HepG2 (cell line): ENCODE data around the gene SRP68. TPM values are rescaled to one million over a fixed set of nuclear protein-coding genes. Genes with fewer than 3 reads are reported as not detected.
A peak's percentile ranks its signal among the peaks of the same experiment; 100 is the strongest.

Experiments used
- ARID3A ChIP-seq: IDR thresholded peaks from 2 replicates; pipeline ENCODE4 v1.6.1; 2012; ENCODE audit warnings: low read depth, low read length, improper control_type of control experiment
- IRF9 ChIP-seq: sonication (generic); formaldehyde crosslinking; IDR thresholded peaks from 2 replicates; pipeline ENCODE4 v1.8.0; 2022; ENCODE audit warnings: missing genetic modification reagents, mild to moderate bottlenecking, borderline replicate concordance
- PHF21A ChIP-seq: sonication (generic); formaldehyde crosslinking; IDR thresholded peaks from 2 replicates; pipeline ENCODE4 v1.5.0; 2020; ENCODE audit warnings: mild to moderate bottlenecking, missing genetic modification reagents
- PHF8 ChIP-seq: sonication (generic); formaldehyde crosslinking; IDR thresholded peaks from 2 replicates; pipeline ENCODE4 v1.5.0; 2020; ENCODE audit warnings: missing genetic modification reagents
- POGZ ChIP-seq: sonication (generic); formaldehyde crosslinking; IDR thresholded peaks from 2 replicates; pipeline ENCODE4 v1.4.0; 2020; ENCODE audit warnings: mild to moderate bottlenecking, missing genetic modification reagents
- SP4 ChIP-seq: sonication (generic); formaldehyde crosslinking; IDR thresholded peaks from 2 replicates; pipeline ENCODE4 v1.8.1; 2023; ENCODE audit warnings: mild to moderate bottlenecking, missing genetic modification reagents
- ZMYM2 ChIP-seq: sonication (generic); formaldehyde crosslinking; IDR thresholded peaks from 2 replicates; pipeline ENCODE4 v1.8.0; 2022; ENCODE audit warnings: mild to moderate bottlenecking, missing genetic modification reagents
- ZNF407 ChIP-seq: sonication (generic); formaldehyde crosslinking; IDR thresholded peaks from one replicate; pipeline ENCODE4 v1.5.1; 2020; ENCODE audit warnings: mild to moderate bottlenecking, missing genetic modification reagents; ENCODE audit errors: not compliant biosample characterization
- ZNF501 ChIP-seq: sonication (generic); formaldehyde crosslinking; IDR thresholded peaks from 2 replicates; pipeline ENCODE4 v1.5.1; 2020; ENCODE audit warnings: mild to moderate bottlenecking, moderate library complexity, missing genetic modification reagents
- ZNF639 ChIP-seq: conservative IDR thresholded peaks from 2 replicates; pipeline ENCODE4 v1.6.1; 2018; ENCODE audit warnings: missing genetic modification reagents
- ZNF687 ChIP-seq: sonication (generic); formaldehyde crosslinking; IDR thresholded peaks from 2 replicates; pipeline ENCODE4 v1.5.1; 2020; ENCODE audit warnings: mild to moderate bottlenecking, missing genetic modification reagents, moderate library complexity
- polyA plus RNA-seq, 8 experiments: library from polyadenylated mRNA; depleted of rRNA in 3 of 8; stranded (reverse) in 7 of 8; unstranded in 1 of 8; fragments of >200 nt; fragmentation: Illumina TruSeq in 4 of 8; extraction: Trizol in 4 of 8; gene quantifications; 2 replicates each; pipeline versions ENCODE4 v1.2.1 to v1.2.3, GENCODE V29; 2011 to 2016; ENCODE audit warnings: low read depth in 4 of 8, missing spikeins in 1 of 8, mixed read lengths in 1 of 8; ENCODE audit not compliant: insufficient read depth in 1 of 8
- total RNA-seq, 5 experiments: library from RNA; depleted of rRNA; stranded (reverse); fragments of >200 nt; fragmentation: Illumina TruSeq; extraction: Trizol; gene quantifications; 2 replicates each; pipeline ENCODE4 v1.2.3, GENCODE V29; 2016; ENCODE audit warnings: low read depth in 1 of 5

Gene SRP68
- total and polyA plus RNA-seq, 2 of the 13 experiments (the other 11 are each of a cell fraction or from before 2014, with no cell fraction given) = 39.8 to 74.3 TPM

GRCh38 chr17:75998327-75998795 is 74.0 kb downstream of the SRP68 start (continued):
- 0 out of 2 replicates have a peak, but pooled peaks have one; percentile 16 for TF ChIP-seq PHF21A (CRISPR knock-in tag)
- TF ChIP-seq SP4 (CRISPR knock-in tag) = 0 out of 2 replicates have a peak, but pooled peaks have one; percentile 53
- peak; percentile 7; the same call in 1 of the 2 replicates for TF ChIP-seq POGZ
- TF ChIP-seq ZMYM2 (CRISPR knock-in tag) = peak; percentile 19; the same call in 1 of the 2 replicates
- peak; percentile 67; the same call in 1 of the 2 replicates for TF ChIP-seq ARID3A
- TF ChIP-seq ZNF407 (CRISPR knock-in tag) = no peak
- TF ChIP-seq ZNF687 (CRISPR knock-in tag) = peak; percentile 77
- peak; percentile 50; the same call in 1 of the 2 replicates for TF ChIP-seq ZNF501 (CRISPR knock-in tag)
- no peak for TF ChIP-seq ZNF639 (CRISPR knock-in tag)
- 0 out of 2 replicates have a peak, but pooled peaks have one; percentile 19 for TF ChIP-seq PHF8 (CRISPR knock-in tag)
- no peak for TF ChIP-seq IRF9 (CRISPR knock-in tag)
